ACC112 (cell line): ENCODE measurements around the gene ABHD2.

Experiments used
- H2AFZ ChIP-seq: fragments of 200-600 bp; sonication (generic); one replicate; pipeline ENCODE4 v1.6.0; 2017; ENCODE audit warnings: antibody characterized with exemption, low read length; ENCODE audit not compliant: unreplicated experiment
- H3K27ac ChIP-seq: fragments of 200-600 bp; sonication (generic); 2 replicates; pipeline ENCODE4 v1.5.1; 2014; ENCODE audit warnings: low read depth, mild to moderate bottlenecking, antibody characterized with exemption, low read length, moderate library complexity
- H3K27me3 ChIP-seq: fragments of 200-600 bp; sonication (generic); 2 replicates; pipeline ENCODE4 v1.6.1; 2014; ENCODE audit warnings: mild to moderate bottlenecking, antibody characterized with exemption, low read length, moderate library complexity, mixed read lengths; ENCODE audit not compliant: insufficient read depth
- H3K36me3 ChIP-seq: fragments of 200-600 bp; sonication (generic); 2 replicates; pipeline ENCODE4 v1.6.1; 2016; ENCODE audit warnings: mild to moderate bottlenecking, antibody characterized with exemption, low read length, moderate library complexity, mixed read lengths; ENCODE audit not compliant: insufficient read depth
- H3K4me1 ChIP-seq: fragments of 200-600 bp; sonication (generic); one replicate; pipeline ENCODE4 v1.6.1; 2016; ENCODE audit warnings: low read length, mixed read lengths; ENCODE audit not compliant: insufficient read depth, unreplicated experiment, control insufficient read depth
- H3K4me3 ChIP-seq: fragments of 200-600 bp; sonication (generic); 2 replicates; pipeline ENCODE4 v1.5.1; 2014; ENCODE audit warnings: mild to moderate bottlenecking, low read depth, low read length
- H3K79me2 ChIP-seq: fragments of 200-600 bp; sonication (generic); one replicate; pipeline ENCODE4 v1.6.0; 2016; ENCODE audit warnings: low read length; ENCODE audit not compliant: control insufficient read depth, unreplicated experiment, insufficient read depth

The ABHD2 gene

GRCh38 chr15:89150762-89151664 lies 62.8 kb downstream of the ABHD2 start:
- H2AFZ ChIP-seq, result no peak overlapping the region
- no peak overlapping the region for H3K4me3 ChIP-seq
- no peaks in the 10 kb centered on the region for H3K4me1 ChIP-seq
- no peaks in the 10 kb centered on the region for H3K79me2 ChIP-seq
- H3K36me3 ChIP-seq, result peaks cover 14% of the 10 kb centered on the region
- no peaks in the 10 kb centered on the region for H3K27me3 ChIP-seq
- H3K27ac ChIP-seq, result no peak overlapping the region

- Histone ChIP-seq H3K27ac (no peak overlapping the region), H3K27me3 (no peaks in the 10 kb centered on the region), H3K4me1 (no peaks in the 10 kb centered on the region), H3K36me3 (peaks cover 20% of the 10 kb centered on the region), H3K4me3 (no peak overlapping the region), H2AFZ (no peak overlapping the region), H3K79me2 (no peaks in the 10 kb centered on the region)
These were observed 66.9 kb downstream of the ABHD2 start for GRCh38 chr15:89155122-89155521.

- H3K4me1 ChIP-seq, result no peaks in the 10 kb centered on the region
- no peaks in the 10 kb centered on the region for H3K27me3 ChIP-seq
- no peak overlapping the region for H3K27ac ChIP-seq
- no peak overlapping the region for H3K4me3 ChIP-seq
- H3K79me2 ChIP-seq, result no peaks in the 10 kb centered on the region
- peaks cover 20% of the 10 kb centered on the region for H3K36me3 ChIP-seq
- H2AFZ ChIP-seq, result no peak overlapping the region
These were observed 67.4 kb downstream of the ABHD2 start for GRCh38 chr15:89155656-89156055.

- H3K4me3 ChIP-seq, result no peak overlapping the region
- peaks cover 16% of the 10 kb centered on the region for H3K36me3 ChIP-seq
- H3K79me2 ChIP-seq, result no peaks in the 10 kb centered on the region
- no peaks in the 10 kb centered on the region for H3K4me1 ChIP-seq
- H3K27me3 ChIP-seq, result no peaks in the 10 kb centered on the region
- no peak overlapping the region for H2AFZ ChIP-seq
- H3K27ac ChIP-seq, result no peak overlapping the region
These were observed 68.8 kb downstream of the ABHD2 start for GRCh38 chr15:89157061-89157460.

GRCh38 chr15:89157918-89158564 lies 69.8 kb downstream of the ABHD2 start:
- Histone ChIP-seq H3K79me2 (no peaks in the 10 kb centered on the region), H2AFZ (no peak overlapping the region), H3K27me3 (no peaks in the 10 kb centered on the region), H3K4me1 (no peaks in the 10 kb centered on the region), H3K36me3 (peaks cover 16% of the 10 kb centered on the region), H3K4me3 (no peak overlapping the region), H3K27ac (no peak overlapping the region)

- no peak overlapping the region for H3K27ac ChIP-seq
- H3K4me1 ChIP-seq, result peaks cover 14% of the 10 kb centered on the region
- peaks cover 7% of the 10 kb centered on the region; the same call in 1 of the 2 replicates for H3K36me3 ChIP-seq
- H3K4me3 ChIP-seq, result no peak overlapping the region
- no peaks in the 10 kb centered on the region for H3K27me3 ChIP-seq
- no peak overlapping the region for H2AFZ ChIP-seq
- H3K79me2 ChIP-seq, result no peaks in the 10 kb centered on the region
These were observed 73.4 kb downstream of the ABHD2 start for GRCh38 chr15:89161666-89162065.

- Histone ChIP-seq H3K36me3 (no peaks in the 10 kb centered on the region), H2AFZ (no peak overlapping the region), H3K27ac (no peak overlapping the region), H3K79me2 (no peaks in the 10 kb centered on the region), H3K27me3 (no peaks in the 10 kb centered on the region), H3K4me1 (peaks cover 32% of the 10 kb centered on the region), H3K4me3 (no peak overlapping the region)
These were observed 75.2 kb downstream of the ABHD2 start for GRCh38 chr15:89163271-89164055.

- Histone ChIP-seq H2AFZ (no peak overlapping the region), H3K4me3 (no peak overlapping the region), H3K27me3 (no peaks in the 10 kb centered on the region), H3K4me1 (peaks cover 35% of the 10 kb centered on the region), H3K27ac (no peak overlapping the region), H3K79me2 (no peaks in the 10 kb centered on the region), H3K36me3 (no peaks in the 10 kb centered on the region)
These were observed 76.5 kb downstream of the ABHD2 start for GRCh38 chr15:89164712-89165211.

GRCh38 chr15:89165677-89166076 lies 77.4 kb downstream of the ABHD2 start:
- Histone ChIP-seq H3K27ac (peak overlapping the region; percentile 12), H3K4me3 (no peak overlapping the region), H3K79me2 (no peaks in the 10 kb centered on the region), H2AFZ (no peak overlapping the region), H3K36me3 (no peaks in the 10 kb centered on the region), H3K27me3 (no peaks in the 10 kb centered on the region), H3K4me1 (peaks cover 35% of the 10 kb centered on the region)
